Astrocyte (in vitro differentiated cells and primary cell): ENCODE measurements around the gene GALR1.

Source experiments
- EZH2 ChIP-seq: IDR thresholded peaks from 2 replicates; pipeline ENCODE4 v1.6.1; 2012; ENCODE audit warnings: mild to moderate bottlenecking, low read length, inconsistent platforms; ENCODE audit not compliant: insufficient read depth
- TF ChIP-seq, protein P1 (sequence below): IDR thresholded peaks from 2 replicates; pipeline ENCODE4 v1.5.1; 2011; ENCODE audit warnings: low read depth, mild to moderate bottlenecking, inconsistent platforms, low read length, moderate library complexity; ENCODE audit not compliant: insufficient read depth

DNA sequence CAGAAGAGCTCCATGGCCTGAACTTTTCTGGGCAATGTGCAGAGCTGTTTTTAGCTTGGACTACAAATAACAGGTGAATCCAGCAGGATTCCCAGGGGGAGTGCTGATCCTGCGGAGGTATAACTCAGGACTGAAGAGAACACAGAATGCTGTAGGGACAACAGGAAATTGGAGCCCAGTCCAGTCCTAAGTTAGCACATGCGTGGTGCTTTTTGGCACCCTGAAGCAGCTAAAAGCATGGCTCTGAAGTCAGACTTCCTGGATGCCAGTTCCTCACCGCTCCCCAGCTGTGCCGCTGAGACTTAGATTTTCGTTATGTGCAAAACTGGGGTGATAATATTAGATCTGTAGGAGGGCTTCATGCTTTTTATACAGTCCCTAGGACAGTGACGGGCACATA is 58.6 kb downstream of the GALR1 start:
- TF ChIP-seq, protein P1, sequence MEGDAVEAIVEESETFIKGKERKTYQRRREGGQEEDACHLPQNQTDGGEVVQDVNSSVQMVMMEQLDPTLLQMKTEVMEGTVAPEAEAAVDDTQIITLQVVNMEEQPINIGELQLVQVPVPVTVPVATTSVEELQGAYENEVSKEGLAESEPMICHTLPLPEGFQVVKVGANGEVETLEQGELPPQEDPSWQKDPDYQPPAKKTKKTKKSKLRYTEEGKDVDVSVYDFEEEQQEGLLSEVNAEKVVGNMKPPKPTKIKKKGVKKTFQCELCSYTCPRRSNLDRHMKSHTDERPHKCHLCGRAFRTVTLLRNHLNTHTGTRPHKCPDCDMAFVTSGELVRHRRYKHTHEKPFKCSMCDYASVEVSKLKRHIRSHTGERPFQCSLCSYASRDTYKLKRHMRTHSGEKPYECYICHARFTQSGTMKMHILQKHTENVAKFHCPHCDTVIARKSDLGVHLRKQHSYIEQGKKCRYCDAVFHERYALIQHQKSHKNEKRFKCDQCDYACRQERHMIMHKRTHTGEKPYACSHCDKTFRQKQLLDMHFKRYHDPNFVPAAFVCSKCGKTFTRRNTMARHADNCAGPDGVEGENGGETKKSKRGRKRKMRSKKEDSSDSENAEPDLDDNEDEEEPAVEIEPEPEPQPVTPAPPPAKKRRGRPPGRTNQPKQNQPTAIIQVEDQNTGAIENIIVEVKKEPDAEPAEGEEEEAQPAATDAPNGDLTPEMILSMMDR: no peak
- no peak for TF ChIP-seq EZH2
